Measurements from ENCODE around the gene CRELD2.

CRELD2 gene

DNA sequence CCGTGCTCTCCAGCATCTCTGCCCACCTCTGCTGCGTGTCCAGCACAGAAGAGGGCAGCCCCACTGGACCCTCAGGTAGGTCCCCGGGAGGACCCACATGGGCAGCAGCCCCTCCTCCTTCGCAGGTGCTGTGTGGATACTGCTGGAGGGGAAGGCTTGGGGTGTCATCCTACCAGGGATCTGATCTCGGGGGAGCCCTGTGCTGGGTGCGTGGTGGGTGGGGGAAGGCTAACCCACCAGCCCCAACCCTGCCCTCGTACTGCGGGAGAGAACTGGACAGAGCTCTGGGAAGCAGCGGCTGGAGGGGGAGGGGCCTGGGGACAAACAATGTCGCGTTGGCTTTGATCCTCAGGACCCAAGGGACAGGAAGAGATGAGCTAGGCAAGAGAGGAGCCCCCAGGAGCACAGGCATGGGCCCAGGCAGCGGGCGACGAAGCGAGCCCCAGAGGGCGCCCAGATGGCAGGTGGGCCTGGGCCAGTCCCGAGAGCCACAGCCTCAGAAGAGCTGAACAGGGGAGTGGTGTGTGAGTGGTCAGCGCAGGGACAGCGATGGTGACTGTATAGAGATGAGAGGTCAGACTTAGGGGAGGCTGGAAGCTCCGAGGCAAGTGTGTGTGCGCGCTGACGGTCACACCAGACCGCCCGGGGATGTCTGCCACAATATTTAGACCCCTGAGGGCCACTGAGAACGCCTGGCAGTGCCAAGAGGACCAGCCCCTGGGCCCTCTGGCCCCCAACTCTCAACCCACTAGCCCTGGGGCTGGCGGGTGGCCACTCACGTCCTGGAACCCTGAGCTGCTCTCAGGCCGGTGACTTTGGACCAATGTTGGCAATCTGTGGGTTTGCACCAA, 40.7 kb downstream of the CRELD2 start:
- Histone ChIP-seq H3K4me3 (ENCODE audit: low read depth in 1 of 2, low read length in 2 of 2) (peak overlapping the region; percentile 67 to 71), H3K27me3 (ENCODE audit: control insufficient read depth in 1 of 2, insufficient read depth in 2 of 2, low read length in 2 of 2) (no peaks in the 10 kb centered on the region), H3K9me3 (ENCODE audit: low read length) (no peaks in the 10 kb centered on the region), H3K36me3 (ENCODE audit: insufficient read depth, low read length) (peaks cover 13% of the 10 kb centered on the region), H3K4me1 (ENCODE audit: insufficient read depth, low read length) (peaks cover 20% of the 10 kb centered on the region), H3K9ac (ENCODE audit: low read length) (no peak overlapping the region), H3K27ac (ENCODE audit: low read depth, low read length) (no peak overlapping the region)

DNA sequence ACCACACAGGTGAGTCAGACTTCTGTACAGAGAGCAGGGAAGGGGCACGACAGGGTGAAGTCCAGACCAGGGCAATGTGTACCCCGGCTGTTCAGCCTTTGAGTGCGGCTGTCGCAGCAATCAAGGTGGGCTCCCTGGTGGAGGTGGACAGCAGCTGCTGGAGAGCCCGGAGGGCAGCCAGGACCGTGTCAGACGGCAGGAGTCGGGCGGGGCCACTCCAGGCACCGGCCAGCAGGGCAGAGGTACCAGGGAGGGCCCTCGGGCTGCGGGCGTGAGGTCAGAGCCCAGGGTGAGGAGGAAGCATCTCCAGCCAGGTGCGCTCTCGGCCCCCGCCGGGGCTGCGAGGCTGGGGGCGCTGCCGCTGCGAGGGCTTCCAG, 41.3 kb downstream of the CRELD2 start:
- Histone ChIP-seq H3K4me3 (ENCODE audit: low read depth in 1 of 2, low read length in 2 of 2) (peak overlapping the region; percentile 67 to 71), H3K4me1 (ENCODE audit: insufficient read depth, low read length) (peaks cover 21% of the 10 kb centered on the region), H3K27ac (ENCODE audit: low read depth, low read length) (peak overlapping the region; percentile 85), H3K27me3 (ENCODE audit: control insufficient read depth in 1 of 2, insufficient read depth in 2 of 2, low read length in 2 of 2) (no peaks in the 10 kb centered on the region), H3K9ac (ENCODE audit: low read length) (no peak overlapping the region), H3K9me3 (ENCODE audit: low read length) (no peaks in the 10 kb centered on the region), H3K36me3 (ENCODE audit: insufficient read depth, low read length) (peaks cover 17% of the 10 kb centered on the region)

DNA sequence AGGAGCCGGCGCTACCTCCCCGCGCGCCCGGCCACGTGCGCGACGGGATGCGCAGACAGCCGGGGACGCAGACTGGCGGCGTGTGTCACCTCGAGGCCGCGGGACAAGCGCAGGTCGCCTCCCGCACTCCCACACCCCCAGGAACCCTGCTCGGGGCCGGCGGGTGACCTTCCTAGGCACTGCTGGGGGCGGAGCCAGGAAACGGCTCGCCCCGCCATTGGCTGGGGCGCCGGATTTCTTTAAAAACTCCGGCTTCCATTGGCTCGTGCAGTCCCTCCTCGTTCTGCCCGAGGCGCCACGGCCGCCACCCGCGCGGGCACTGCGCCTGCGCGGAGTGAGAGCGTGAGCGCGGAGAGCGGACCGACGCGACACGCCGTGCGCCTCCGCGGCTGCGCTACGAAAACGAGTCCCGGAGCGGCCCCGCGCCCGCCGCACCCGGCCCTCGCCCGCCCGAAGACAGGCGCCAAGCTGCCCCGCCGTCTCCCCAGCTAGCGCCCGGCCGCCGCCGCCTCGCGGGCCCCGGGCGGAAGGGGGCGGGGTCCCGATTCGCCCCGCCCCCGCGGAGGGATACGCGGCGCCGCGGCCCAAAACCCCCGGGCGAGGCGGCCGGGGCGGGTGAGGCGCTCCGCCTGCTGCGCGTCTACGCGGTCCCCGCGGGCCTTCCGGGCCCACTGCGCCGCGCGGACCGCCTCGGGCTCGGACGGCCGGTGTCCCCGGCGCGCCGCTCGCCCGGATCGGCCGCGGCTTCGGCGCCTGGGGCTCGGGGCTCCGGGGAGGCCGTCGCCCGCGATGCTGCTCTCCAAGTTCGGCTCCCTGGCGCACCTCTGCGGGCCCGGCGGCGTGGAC, 41.9 kb downstream of the CRELD2 start, which contains the start of gene PIM3:
Gene PIM3 (plus strand): TSS at position 614 of the 846 bp plus-strand sequence. CDS start 176 bp downstream, at position 790.
- H3K4me1 ChIP-seq (ENCODE audit: insufficient read depth, low read length) = peaks cover 21% of the 10 kb centered on the region

DNA sequence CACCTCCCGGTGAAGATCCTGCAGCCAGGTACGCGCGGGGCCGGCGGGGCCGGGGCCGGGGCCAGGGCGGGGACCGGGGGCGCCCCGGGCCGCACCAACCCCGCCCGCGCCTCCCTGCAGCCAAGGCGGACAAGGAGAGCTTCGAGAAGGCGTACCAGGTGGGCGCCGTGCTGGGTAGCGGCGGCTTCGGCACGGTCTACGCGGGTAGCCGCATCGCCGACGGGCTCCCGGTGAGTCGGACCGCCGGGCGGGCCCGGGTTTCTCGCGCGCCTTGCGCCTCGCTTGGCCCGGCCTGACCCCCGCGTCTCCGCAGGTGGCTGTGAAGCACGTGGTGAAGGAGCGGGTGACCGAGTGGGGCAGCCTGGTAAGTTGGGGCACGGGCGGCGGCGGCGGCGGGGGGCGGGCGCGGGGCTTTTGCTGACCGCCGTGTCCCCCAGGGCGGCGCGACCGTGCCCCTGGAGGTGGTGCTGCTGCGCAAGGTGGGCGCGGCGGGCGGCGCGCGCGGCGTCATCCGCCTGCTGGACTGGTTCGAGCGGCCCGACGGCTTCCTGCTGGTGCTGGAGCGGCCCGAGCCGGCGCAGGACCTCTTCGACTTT, 42.7 kb downstream of the CRELD2 start:
- no peaks in the 10 kb centered on the region for H3K9me3 ChIP-seq (ENCODE audit: low read length)
- peak overlapping the region; percentile 68 to 75 for H3K4me3 ChIP-seq (ENCODE audit: low read depth in 1 of 2, low read length in 2 of 2)
- H3K4me1 ChIP-seq (ENCODE audit: insufficient read depth, low read length) = peaks cover 22% of the 10 kb centered on the region
- H3K27ac ChIP-seq (ENCODE audit: low read depth, low read length) = peak overlapping the region; percentile 77
- H3K27me3 ChIP-seq (ENCODE audit: control insufficient read depth in 1 of 2, insufficient read depth in 2 of 2, low read length in 2 of 2) = no peaks in the 10 kb centered on the region
- H3K9ac ChIP-seq (ENCODE audit: low read length) = peak overlapping the region; percentile 57
- peaks cover 17% of the 10 kb centered on the region for H3K36me3 ChIP-seq (ENCODE audit: insufficient read depth, low read length)

More for the DNA sequence above, 41.9 kb downstream of the CRELD2 start, which contains the start of gene PIM3:
- Histone ChIP-seq H3K4me3 (ENCODE audit: low read depth in 1 of 2, low read length in 2 of 2) (peak within 1 kb of the TSS; percentile 71 to 75), H3K9ac (ENCODE audit: low read length) (peak within 1 kb of the TSS; percentile 57), H3K27ac (ENCODE audit: low read depth, low read length) (peak within 1 kb of the TSS; percentile 85), H3K36me3 (ENCODE audit: insufficient read depth, low read length) (peaks cover 17% of the 10 kb centered on the region), H3K27me3 (ENCODE audit: control insufficient read depth in 1 of 2, insufficient read depth in 2 of 2, low read length in 2 of 2) (no peaks in the 10 kb centered on the region), H3K9me3 (ENCODE audit: low read length) (no peaks in the 10 kb centered on the region)

DNA sequence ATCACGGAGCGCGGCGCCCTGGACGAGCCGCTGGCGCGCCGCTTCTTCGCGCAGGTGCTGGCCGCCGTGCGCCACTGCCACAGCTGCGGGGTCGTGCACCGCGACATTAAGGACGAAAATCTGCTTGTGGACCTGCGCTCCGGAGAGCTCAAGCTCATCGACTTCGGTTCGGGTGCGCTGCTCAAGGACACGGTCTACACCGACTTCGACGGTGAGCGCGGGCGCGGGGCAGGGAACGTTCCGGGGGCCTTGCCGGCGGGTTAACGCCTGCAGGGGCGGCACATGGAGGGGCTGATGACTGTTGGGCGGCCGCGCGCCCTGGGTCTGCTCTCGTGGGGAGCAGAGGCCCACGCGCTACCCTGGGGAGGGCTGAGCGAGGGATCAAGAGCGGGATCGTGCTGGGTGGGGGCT, 43.2 kb downstream of the CRELD2 start:
- Histone ChIP-seq H3K9ac (ENCODE audit: low read length) (peak overlapping the region; percentile 57), H3K27me3 (ENCODE audit: control insufficient read depth in 1 of 2, insufficient read depth in 2 of 2, low read length in 2 of 2) (no peaks in the 10 kb centered on the region), H3K36me3 (ENCODE audit: insufficient read depth, low read length) (peaks cover 17% of the 10 kb centered on the region), H3K27ac (ENCODE audit: low read depth, low read length) (peak overlapping the region; percentile 77), H3K4me1 (ENCODE audit: insufficient read depth, low read length) (peaks cover 27% of the 10 kb centered on the region), H3K9me3 (ENCODE audit: low read length) (no peaks in the 10 kb centered on the region), H3K4me3 (ENCODE audit: low read depth in 1 of 2, low read length in 2 of 2) (peak overlapping the region; percentile 68 to 75)

DNA sequence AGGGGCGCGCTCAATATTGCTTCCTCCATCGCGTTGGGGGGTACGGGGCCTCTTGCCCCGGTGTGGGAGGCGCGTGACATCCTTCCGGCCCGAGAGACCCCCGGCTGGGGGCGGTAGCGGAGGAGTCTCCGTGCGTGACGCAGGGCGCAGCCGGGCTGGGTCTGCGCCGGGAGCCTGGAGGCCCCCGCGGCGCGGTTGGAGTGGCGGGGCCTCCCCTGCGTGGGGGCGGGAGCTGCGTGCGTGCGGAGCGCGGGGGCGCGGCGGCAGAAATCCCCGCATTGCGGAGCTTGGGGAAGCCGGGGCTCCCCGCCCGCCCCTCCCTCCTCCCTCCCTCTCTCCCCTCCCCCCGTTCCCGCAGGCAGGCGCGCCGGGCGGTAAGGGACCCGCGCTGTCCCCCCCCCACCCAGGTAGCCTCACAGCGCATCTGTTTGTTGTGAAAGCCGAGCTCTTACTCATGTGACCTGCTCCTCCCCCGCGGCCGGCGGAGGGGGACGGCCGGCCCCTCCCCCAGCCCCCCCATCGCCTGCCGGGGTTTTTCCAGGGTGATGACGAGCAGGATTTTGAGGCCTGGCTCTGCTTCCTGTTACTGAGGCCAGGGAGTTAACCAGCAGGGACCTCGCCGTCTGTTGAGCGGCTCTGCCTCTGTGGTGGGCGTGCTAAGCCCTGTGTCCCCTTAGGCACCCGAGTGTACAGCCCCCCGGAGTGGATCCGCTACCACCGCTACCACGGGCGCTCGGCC, 43.7 kb downstream of the CRELD2 start:
- Histone ChIP-seq H3K36me3 (ENCODE audit: insufficient read depth, low read length) (peaks cover 17% of the 10 kb centered on the region), H3K9ac (ENCODE audit: low read length) (peak overlapping the region; percentile 68), H3K27ac (ENCODE audit: low read depth, low read length) (peak overlapping the region; percentile 77), H3K9me3 (ENCODE audit: low read length) (no peaks in the 10 kb centered on the region), H3K4me1 (ENCODE audit: insufficient read depth, low read length) (peaks cover 32% of the 10 kb centered on the region), H3K4me3 (ENCODE audit: low read depth in 1 of 2, low read length in 2 of 2) (peak overlapping the region; percentile 68 to 75), H3K27me3 (ENCODE audit: control insufficient read depth in 1 of 2, insufficient read depth in 2 of 2, low read length in 2 of 2) (no peaks in the 10 kb centered on the region)

DNA sequence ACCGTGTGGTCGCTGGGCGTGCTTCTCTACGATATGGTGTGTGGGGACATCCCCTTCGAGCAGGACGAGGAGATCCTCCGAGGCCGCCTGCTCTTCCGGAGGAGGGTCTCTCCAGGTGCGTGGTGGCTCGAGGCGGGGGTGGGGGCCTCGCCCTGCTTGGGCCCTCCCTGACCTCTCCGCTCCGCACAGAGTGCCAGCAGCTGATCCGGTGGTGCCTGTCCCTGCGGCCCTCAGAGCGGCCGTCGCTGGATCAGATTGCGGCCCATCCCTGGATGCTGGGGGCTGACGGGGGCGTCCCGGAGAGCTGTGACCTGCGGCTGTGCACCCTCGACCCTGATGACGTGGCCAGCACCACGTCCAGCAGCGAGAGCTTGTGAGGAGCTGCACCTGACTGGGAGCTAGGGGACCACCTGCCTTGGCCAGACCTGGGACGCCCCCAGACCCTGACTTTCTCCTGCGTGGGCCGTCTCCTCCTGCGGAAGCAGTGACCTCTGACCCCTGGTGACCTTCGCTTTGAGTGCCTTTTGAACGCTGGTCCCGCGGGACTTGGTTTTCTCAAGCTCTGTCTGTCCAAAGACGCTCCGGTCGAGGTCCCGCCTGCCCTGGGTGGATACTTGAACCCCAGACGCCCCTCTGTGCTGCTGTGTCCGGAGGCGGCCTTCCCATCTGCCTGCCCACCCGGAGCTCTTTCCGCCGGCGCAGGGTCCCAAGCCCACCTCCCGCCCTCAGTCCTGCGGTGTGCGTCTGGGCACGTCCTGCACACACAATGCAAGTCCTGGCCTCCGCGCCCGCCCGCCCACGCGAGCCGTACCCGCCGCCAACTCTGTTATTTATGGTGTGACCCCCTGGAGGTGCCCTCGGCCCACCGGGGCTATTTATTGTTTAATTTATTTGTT, 44.6 kb downstream of the CRELD2 start:
- peak overlapping the region; percentile 68 for H3K9ac ChIP-seq (ENCODE audit: low read length)
- peak overlapping the region; percentile 60 to 68 for H3K4me3 ChIP-seq (ENCODE audit: low read depth in 1 of 2, low read length in 2 of 2)
- peaks cover 33% of the 10 kb centered on the region for H3K4me1 ChIP-seq (ENCODE audit: insufficient read depth, low read length)
- no peaks in the 10 kb centered on the region for H3K27me3 ChIP-seq (ENCODE audit: control insufficient read depth in 1 of 2, insufficient read depth in 2 of 2, low read length in 2 of 2)
- peak overlapping the region; percentile 77 for H3K27ac ChIP-seq (ENCODE audit: low read depth, low read length)
- H3K36me3 ChIP-seq (ENCODE audit: insufficient read depth, low read length) = peaks cover 17% of the 10 kb centered on the region
- H3K9me3 ChIP-seq (ENCODE audit: low read length) = no peaks in the 10 kb centered on the region

DNA sequence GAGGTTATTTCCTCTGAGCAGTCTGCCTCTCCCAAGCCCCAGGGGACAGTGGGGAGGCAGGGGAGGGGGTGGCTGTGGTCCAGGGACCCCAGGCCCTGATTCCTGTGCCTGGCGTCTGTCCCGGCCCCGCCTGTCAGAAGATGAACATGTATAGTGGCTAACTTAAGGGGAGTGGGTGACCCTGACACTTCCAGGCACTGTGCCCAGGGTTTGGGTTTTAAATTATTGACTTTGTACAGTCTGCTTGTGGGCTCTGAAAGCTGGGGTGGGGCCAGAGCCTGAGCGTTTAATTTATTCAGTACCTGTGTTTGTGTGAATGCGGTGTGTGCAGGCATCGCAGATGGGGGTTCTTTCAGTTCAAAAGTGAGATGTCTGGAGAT, 45.2 kb downstream of the CRELD2 start:
- Histone ChIP-seq H3K9ac (ENCODE audit: low read length) (no peak overlapping the region), H3K4me3 (ENCODE audit: low read depth in 1 of 2, low read length in 2 of 2) (no peak overlapping the region), H3K4me1 (ENCODE audit: insufficient read depth, low read length) (peaks cover 33% of the 10 kb centered on the region), H3K27me3 (ENCODE audit: control insufficient read depth in 1 of 2, insufficient read depth in 2 of 2, low read length in 2 of 2) (no peaks in the 10 kb centered on the region), H3K36me3 (ENCODE audit: insufficient read depth, low read length) (peaks cover 17% of the 10 kb centered on the region), H3K9me3 (ENCODE audit: low read length) (no peaks in the 10 kb centered on the region), H3K27ac (ENCODE audit: low read depth, low read length) (peak overlapping the region; percentile 77)

DNA sequence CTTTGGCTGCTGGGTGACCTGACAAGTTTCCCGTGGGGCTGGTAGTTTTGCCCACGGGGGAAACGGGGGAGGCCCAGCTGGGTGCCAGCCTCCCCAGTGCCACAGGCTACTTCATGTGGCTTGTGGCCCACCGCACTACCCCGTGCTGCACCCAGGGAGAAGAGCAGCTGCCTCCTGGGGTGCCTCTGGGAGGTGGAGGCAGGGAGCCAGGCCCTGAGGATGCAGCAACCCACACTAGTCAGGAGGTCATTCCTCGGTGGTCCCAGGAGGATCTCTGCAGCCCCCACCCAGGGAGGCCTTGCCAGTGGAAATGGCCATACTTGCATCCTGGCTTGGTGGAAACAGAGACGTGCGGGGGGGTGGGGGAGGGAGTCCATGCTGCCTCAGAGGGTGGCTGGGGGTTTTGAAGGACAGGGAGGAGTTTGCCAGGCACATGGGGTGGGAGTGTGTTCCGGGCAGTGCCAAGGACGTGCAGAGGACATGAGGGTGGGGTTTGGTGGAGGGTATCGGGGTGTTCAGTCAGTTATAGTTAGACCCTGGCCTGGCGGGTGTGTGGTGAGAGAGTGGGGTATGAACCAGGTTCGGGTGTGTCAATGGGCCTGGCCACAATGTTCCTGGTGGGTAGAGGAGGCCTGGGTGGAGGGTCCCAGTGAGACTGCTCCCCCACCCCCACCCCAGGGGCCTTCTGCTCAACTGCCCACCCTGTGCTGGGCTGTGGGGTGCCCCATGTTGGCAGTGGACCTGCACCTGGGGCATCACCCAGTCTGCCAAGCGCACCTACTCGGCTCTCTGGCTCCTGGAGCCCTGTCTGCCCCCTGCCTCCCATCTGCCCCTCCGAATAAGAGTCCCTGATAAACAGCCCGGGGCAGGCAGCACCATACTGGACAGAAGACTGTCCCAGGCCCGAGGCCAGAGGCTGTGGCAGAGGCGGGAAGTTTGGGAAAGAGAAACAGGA, 46.0 kb downstream of the CRELD2 start:
- H3K4me3 ChIP-seq (ENCODE audit: low read depth in 1 of 2, low read length in 2 of 2) = no peak overlapping the region
- H3K36me3 ChIP-seq (ENCODE audit: insufficient read depth, low read length) = peaks cover 17% of the 10 kb centered on the region
- no peak overlapping the region for H3K27ac ChIP-seq (ENCODE audit: low read depth, low read length)
- no peak overlapping the region for H3K9ac ChIP-seq (ENCODE audit: low read length)
- H3K4me1 ChIP-seq (ENCODE audit: insufficient read depth, low read length) = peaks cover 33% of the 10 kb centered on the region
- H3K27me3 ChIP-seq (ENCODE audit: control insufficient read depth in 1 of 2, insufficient read depth in 2 of 2, low read length in 2 of 2) = no peaks in the 10 kb centered on the region
- no peaks in the 10 kb centered on the region for H3K9me3 ChIP-seq (ENCODE audit: low read length)

Data from muscle layer of colon (tissue), 2 donors.